ENCODE data around the gene PCP2.

The PCP2 gene

DNA sequence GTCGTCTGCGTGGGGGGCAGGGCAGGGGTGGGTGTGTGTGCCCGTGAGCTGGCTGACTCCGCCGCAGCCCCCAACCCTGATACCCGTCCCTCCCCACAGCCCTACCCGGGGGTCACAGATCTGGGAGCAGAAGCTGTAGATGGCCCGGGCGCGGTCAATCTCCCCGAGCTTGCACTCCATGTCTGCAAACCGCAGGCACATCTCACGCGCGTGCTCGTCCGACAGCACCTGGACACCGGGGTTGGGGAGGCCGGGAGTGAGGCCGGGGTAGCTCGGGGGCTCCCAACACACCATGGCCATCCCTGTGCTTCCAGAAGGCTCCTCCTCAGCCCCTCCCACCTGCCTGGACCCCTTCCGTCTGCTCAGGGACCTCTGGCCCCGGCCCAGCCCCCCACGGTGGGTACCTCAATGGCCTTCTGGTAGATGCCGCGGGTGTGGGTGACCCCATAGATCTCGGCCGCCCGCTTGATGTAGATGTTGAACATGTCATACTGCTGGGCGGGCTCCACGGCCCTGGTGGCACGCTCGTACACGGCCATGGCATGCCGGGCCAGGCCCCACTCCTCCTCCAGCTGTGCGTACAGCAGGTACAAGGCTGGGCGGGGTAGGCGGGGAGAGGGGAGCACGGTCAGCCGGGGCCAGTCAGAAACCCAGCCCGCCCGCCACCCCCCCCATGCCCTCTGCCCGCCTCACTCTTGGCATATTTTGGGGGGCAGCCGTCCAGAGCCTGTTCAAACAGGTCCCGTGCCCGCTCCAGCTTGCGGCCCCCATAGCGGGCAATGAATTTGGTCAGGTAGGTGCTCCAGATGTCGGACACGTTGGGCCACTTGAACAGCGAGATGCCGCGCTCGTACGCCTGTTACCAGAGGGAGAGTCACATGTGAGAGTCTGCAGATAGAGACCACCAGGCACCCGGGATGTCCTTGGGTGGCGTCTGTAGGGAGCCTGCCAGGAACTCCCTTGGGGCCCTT is 12.8 kb downstream of the PCP2 start:
- in situ Hi-C loops (cut with MboI; ENCODE audit: low sequenced_read_pairs) = no loop called here

- in situ Hi-C loops (cut with MboI; ENCODE audit: low sequenced_read_pairs) = no loop called here
Observed at GRCh38 chr19:7619671-7620441, 13.7 kb downstream of the PCP2 start.

DNA sequence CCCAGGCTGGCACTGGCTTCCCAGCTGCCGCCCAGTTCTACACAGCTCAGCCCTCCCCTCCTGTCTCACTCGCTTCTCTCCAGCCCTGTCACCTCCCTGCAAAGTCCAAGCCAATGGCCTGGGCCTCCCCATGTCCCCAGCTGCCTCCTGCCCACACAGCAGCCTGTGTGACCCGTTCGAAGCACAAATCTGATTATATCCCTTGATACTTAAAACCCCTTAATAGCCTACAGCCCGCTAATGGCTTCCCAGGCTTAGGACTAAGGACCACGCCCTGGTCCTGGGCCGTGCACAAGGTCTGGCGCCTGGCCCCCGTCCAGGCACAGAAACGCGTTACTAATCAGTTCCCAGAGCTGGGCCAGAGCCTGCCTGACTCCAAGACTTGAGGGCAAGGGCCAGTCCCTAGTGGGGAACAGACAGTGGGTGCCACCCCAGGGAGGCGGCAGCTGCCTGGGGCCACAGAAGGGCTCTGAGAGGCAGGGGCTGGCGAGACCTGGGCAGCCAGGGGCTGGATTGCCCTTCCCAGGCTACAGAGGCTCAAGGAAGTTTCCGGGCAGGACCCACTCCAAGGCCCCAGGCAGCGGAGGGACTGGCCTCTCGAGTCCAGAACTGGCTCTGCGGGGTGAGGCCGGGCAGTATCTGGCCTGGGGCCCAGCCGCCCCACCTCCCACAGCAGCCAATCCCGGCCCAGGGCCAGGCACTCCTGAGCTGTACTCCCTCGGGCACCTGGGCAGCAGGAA is 14.6 kb downstream of the PCP2 start:
- in situ Hi-C loops (cut with MboI; ENCODE audit: low sequenced_read_pairs) = no loop called here

DNA sequence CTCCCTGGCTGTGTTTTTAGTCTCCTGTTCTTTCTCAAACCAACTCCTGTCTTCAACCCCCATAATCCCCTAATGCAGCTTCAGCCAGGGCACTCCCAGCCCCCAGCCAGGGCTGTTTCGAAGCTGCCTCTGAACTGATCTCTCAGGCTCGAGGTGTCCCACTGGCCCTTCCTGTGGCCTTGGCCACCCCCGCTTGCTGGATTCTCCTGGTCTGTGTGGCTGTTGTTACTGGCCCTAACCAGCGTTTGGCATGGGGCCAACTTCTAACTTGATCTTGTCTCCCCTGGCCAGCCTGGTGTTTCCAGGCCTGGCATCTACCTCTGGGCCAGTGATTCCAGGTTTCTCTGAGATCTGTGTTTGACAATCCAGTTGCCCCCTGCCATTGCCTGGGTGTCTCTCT is 15.2 kb downstream of the PCP2 start:
- in situ Hi-C loops (cut with MboI; ENCODE audit: low sequenced_read_pairs) = no loop called here

DNA sequence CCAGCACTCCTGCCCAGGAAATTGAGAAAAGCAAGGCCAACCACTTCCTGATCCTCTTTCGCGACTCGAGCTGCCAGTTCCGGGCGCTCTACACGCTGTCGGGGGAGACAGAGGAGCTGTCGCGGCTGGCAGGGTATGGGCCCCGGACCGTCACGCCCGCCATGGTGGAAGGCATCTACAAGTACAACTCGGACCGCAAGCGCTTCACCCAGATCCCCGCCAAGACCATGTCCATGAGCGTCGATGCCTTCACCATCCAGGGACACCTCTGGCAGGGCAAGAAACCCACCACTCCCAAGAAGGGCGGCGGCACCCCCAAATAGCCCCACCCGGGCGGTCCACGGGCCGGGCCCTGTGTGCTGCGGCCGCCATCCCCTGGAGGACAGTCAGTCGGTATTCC is 15.8 kb downstream of the PCP2 start:
- in situ Hi-C loops (cut with MboI; ENCODE audit: low sequenced_read_pairs) = no loop called here

DNA sequence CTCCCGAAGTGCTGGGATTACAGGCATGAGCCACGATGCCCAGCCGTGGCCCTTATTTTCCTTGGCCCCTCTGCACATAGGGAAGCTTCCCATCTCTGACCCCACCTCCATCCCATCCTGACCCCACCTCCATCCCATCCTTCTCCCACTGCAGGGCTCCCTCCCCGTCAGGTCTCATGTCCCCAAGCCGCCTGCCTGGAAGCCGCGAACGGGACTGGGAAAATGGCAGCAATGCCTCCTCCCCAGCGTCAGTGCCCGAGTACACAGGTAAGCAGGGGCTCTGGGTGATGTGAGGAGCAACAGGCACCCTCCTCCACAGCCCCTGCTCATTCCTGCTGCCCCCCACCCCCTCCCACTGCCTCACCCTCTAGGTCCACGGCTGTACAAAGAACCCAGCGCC is 16.3 kb downstream of the PCP2 start:
- in situ Hi-C loops (cut with MboI; ENCODE audit: low sequenced_read_pairs) = no loop called here

DNA sequence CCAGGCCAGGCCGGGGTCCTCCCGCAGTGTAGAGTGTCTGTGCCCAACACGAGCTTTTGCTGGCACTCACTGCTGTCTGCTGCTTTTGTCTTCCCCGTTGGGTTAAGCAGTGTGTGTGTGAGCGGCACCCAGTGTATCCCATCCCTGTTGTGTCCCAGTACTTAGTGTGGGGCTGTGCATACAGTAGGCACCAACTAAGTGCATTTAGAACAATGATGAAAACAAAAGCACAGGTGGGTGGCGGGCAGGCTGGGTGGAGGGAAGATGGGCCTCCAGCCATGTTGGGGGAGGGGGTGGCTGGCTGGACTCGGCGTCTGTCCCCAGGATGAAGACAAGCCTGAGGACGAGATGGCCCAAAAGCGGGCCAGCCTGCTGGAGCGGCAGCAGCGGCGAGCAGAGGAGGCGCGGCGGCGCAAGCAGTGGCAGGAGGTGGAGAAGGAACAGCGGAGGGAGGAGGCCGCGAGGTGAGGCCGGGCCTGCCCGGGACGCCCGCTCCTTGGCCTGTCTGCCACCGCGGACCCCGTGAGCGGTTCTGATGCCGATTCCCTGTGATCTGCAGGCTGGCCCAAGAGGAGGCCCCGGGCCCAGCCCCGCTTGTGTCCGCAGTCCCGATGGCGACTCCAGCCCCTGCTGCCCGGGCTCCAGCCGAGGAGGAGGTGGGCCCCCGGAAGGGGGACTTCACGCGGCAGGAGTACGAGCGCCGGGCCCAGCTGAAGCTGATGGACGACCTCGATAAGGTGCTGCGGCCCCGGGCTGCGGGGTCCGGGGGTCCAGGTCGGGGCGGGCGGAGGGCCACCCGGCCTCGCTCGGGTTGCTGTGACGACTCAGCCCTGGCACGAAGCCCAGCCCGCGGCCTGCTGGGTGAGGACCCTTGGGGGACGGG is 18.4 kb downstream of the PCP2 start:
- in situ Hi-C loops (cut with MboI; ENCODE audit: low sequenced_read_pairs) = no loop called here

GRCh38 chr19:7612282-7613274 is 20.9 kb downstream of the PCP2 start:
- in situ Hi-C loops (cut with MboI; ENCODE audit: low sequenced_read_pairs) = no loop called here

GRCh38 chr19:7611541-7612279 is 21.8 kb downstream of the PCP2 start:
- in situ Hi-C loops (cut with MboI; ENCODE audit: low sequenced_read_pairs) = no loop called here

DNA sequence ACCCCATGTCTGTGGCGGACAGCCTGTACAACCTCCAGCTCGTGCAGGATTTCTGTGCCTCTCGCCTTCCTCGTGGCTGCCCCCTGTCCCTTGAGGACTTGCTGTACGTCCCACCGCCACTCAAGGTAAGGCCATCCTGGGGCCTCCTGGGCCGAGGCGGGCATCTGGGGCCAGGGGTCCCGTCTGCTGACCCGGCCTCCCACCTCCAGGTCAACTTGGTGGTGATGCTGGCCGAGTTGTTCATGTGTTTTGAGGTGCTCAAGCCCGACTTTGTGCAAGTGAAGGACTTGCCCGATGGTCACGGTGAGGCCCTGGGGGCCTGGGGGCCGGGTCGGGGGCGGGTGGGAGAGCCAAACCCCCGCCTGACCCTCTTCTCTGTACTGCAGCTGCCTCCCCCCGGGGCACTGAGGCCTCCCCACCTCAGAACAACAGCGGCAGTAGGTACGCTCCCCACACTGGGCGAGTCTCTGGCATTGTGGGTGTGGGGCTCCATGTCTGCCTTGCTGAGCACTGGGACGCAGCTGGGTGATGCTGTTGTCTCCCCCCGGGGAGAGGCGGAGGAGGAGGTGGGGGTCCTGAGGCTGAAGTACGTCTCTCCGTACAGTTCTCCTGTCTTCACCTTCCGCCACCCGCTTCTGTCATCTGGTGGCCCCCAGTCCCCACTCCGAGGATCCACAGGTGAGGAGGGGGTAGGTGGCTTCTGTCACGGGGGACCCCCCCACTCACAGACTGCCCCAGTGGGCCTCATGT is 22.9 kb downstream of the PCP2 start:
- in situ Hi-C loops (cut with MboI; ENCODE audit: low sequenced_read_pairs) = no loop called here

DNA sequence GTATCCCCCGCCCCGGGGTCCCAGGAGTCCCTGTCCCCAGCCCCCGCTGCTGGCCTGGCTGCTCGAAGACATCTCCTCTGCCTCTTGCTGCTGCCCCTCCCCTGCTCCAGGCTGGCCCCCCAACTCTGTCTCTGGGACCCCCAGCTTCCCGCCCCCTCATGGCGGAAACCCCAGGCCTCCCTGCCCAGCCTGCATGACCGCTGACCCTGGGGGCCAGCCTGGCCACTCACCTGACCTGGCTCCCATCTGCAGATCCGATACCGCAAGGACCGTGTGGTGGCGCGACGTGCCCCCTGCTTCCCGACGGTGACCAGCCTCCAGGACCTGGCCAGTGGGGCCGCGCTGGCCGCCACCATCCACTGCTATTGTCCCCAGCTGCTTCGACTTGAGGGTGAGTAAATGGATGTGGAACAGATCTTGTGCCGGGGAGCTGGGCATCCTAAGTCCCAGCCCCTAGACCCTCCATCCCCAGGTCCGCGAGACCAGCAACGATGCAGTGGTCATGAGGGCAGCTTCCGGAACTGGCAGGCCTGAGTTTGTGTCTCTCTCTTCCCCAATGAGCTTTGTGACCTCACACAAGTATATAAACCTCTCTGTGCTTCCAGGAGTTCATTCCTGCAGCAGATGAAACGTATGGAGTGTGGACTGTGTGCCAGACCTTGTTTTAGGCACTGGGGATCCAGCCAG is 25.5 kb downstream of the PCP2 start:
- in situ Hi-C loops (cut with MboI; ENCODE audit: low sequenced_read_pairs) = no loop called here

DNA sequence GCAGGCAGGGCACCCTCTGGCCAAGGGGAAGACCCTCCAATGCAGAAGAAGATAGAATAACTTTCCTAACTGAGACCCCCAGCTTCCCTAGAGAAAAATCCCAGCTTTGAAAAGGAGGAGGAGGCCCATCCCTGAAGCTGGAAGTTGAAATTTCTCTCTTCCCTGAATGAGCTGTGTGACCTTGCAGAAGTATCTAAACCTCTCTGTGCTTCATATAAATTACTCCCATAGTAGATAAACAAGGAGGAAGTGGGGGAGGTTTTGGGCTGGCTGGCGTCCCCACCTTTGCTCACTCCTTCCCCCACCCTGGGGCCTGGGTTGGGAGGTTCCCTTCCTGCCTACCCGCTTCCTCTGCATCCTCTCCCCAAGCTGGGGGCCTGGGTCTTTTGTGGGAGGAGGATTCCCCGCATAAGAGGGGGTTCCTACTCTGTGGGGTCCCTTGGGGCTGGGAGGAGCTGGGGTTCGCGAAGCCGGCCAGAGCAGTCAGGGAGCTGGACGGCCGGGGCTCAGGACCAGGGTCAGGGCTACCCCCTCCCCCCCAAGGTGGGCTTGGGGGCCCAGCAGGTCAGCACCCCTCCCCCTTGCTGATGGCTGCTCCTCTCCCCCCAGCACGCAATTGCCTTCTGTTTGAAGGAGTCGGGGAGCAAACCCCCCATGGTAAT is 26.2 kb downstream of the PCP2 start:
- in situ Hi-C loops (cut with MboI; ENCODE audit: low sequenced_read_pairs) = no loop called here

DNA sequence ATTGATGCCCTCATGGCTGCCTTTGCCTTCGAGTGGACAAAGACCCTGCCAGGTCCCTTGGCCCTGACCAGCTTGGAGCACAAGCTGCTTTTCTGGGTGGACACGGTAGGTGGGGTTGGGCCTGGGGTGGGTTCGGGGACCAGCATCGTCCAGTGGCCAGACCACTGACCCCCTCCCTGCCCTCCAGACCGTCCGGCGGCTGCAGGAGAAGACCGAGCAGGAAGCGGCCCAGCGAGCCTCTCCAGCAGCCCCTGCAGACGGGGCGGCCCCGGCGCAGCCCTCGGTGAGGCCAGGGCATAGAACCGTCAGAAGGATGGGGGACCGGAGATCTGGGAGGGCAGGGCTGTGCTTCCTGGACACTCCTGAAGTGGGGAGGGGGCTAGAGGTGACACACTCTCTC is 27.2 kb downstream of the PCP2 start:
- in situ Hi-C loops (cut with MboI; ENCODE audit: low sequenced_read_pairs) = no loop called here

- in situ Hi-C loops (cut with MboI; ENCODE audit: low sequenced_read_pairs) = no loop called here
Observed at GRCh38 chr19:7605490-7606222, 27.9 kb downstream of the PCP2 start.

GRCh38 chr19:7603919-7604318 is 29.6 kb downstream of the PCP2 start:
- in situ Hi-C loops (cut with MboI; ENCODE audit: low sequenced_read_pairs) = no loop called here

DNA sequence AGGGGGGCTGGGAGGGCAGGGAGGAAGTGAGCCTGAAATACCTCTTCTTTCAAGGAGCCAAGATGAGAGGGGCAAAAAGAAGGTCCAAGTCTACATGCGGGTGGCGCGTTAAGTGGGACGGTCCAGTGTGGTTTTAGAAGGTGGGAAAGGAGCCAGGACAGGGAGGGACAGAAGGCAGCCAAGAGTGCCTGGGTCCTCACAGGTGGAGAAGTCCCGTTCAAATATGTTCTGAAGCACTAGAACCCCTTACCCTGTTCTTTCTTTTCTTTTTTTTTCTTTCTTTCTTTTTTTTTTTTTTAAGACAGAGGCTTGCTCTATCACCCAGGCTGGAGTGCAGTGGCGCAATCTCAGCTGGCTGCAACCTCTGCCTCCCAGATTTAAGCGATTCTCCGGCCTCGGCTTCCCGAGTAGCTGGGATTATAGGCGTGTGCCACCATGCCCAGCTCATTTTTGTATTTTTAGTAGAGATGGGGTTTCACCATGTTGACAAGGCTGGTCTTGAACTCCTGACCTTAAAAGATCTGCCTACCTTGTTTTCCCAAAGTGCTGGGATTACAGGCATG is 30.5 kb downstream of the PCP2 start:
- in situ Hi-C loops (cut with MboI; ENCODE audit: low sequenced_read_pairs) = no loop called here

All from hTERT RPE-1 (cell line).